ENCODE data around the gene CHD9.
"Not testable (repeated sequence)": the region's sequence is repeated elsewhere in the genome, so short reads cannot be mapped to it uniquely, and the experiment has no call there.

CHD9 gene

DNA sequence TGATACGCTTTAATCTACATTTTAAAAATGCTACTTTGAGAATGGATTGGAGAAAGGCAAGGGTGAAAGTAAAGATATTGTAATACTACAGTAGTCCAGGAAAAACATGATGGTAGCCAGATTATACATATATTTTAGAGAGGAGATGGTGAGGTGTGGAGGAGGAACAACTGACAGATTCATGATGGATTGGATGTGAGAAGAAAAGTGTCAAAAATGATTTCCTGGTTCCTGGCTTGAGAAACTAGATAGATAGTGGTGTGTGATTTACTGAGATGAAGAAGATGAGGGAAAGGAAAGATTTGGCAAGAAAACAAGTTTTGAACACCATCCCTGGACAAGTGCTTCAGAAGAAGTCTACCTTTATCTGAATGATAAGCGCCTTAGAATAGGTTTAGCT is 80.5 kb downstream of the CHD9 start:
- DNase-seq = no peak

DNA sequence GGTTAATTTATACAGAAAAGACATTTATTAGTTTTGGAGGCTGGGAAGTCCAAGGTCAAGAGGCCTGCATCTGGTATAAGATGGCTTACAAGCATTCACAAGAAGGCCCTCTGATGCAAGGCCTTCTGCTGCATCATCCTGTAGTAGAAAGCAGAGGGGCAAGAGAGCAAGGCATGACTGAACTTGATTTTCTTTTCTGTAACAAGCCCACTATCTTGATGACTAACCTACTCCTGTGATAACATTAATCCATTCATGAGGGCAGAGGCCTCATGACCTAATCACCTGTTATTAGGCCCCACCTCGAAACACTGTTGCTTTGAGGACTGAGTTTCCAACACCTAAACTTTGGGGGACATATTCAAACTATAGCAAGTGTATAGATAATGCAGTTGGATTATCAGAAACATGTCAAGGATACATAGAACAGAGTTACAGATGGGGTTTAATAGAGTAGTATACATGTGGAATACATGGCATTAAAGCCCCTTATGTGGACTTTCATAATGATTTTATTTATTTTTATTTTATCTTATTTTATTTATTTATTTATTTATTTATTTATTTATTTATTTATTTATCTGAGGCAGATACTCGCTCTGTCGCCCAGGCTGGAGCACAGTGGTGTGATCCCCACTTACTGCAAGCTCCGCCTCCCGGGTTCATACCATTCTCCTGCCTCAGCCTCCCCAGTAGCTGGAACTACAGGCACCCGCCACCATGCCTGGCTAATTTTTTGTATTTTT is 88.2 kb downstream of the CHD9 start:
- no peak for DNase-seq

DNA sequence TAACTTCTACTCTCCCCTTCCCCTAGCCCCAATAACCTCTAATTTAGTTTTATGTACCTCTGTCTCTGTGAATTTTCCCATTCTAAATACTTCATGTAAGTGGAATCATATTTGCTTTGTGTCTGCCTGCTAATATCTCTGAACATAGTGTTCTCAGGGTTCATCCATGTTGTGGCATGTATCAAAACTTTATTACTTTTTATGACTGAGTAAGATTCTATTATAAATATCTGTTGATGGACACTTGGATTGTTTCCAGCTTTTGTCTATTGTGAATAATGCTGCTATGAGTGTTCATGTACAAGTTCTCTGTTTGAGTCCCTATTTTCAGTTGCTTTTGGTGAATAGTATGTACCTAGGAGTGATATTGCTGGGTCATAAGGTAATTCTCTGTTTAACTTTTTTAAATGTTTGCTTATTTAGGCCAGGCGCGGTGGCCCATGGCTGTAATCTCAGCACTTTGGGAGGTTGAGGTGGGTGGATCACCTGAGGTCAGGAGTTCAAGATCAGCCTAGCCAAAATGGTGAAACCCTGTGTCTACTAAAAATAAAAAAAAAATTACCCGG is 92.8 kb downstream of the CHD9 start:
- no peak for DNase-seq

DNA sequence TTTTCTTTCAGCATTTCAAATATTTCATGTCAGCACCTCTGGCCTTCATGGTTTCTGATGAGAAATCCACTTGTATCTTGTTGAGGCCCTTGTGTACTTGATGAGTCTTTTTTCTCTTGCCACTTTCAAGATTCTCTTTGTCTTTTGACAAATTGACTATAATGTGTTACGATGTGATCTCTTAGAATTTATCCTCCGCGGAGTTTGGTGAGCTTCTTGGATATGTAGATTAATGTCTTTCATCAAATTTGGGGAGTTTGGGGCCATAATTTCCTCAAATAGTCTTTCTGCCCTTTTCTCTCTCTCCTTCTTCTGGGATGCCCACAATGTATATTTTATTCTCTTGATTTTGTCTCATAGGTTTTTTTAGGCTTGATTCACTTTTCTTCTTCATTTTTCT is 96.0 kb downstream of the CHD9 start:
- no peak for DNase-seq

DNA sequence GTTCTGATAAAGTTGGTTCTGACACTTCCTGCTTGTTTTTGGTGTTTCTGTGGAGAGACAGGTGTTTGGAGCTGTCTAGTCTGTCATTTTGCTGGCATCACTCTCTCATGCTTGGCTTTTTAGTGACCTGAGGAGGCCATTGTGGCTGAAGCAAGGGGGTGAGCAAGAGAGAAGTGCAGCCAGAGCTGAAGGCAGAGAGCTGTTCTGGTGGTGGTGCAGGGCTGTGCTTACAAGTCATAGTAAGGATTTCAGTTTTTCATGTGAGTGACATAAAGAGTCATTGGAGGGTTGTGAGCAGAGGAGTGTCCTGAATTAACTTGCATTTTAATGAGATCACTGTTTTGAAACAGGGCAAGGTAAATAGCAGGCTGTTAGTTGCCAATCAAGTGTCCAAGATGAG is 97.5 kb downstream of the CHD9 start:
- DNase-seq = no peak

DNA sequence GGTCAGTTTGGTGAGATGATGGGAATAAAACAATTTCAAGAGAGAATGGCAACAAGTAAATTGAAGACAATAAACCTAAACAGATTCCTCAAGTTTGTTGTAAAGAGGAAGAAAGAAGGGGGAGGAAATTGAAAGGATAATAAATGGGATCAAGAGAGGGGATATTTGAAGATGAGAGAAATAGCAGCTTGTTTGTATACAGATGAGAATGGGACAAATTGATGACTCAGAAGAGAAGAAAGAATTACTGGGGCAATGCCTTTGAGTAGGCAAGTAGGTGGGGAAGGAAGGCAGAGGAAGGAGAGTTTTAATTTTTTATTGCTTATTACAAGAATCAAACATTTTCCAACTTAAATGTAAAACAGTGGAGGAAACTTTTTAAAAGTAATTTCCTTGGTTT is 98.3 kb downstream of the CHD9 start:
- no peak for DNase-seq

DNA sequence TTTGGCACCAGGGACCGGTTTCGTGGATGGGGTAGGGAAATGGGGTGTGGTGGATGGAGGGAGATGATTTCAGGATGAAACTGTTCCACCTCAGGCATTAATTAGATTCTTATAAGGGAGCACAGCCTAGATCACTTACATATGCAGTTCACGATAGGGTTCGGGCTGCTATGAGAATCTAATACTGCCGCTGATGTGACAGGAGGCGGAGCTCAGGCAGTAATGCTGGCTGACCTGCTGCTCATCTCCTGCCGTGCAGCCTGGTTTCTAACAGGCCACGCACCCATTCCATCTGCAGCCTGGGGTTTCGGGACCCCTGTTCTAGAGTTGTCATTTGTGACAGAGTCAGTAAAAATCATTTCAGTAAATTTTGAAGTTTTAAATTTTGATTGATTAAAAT is 99.7 kb downstream of the CHD9 start:
- DNase-seq = no peak

GRCh38 chr16:53156516-53156915 is 101.7 kb downstream of the CHD9 start:
- DNase-seq = no peak

DNA sequence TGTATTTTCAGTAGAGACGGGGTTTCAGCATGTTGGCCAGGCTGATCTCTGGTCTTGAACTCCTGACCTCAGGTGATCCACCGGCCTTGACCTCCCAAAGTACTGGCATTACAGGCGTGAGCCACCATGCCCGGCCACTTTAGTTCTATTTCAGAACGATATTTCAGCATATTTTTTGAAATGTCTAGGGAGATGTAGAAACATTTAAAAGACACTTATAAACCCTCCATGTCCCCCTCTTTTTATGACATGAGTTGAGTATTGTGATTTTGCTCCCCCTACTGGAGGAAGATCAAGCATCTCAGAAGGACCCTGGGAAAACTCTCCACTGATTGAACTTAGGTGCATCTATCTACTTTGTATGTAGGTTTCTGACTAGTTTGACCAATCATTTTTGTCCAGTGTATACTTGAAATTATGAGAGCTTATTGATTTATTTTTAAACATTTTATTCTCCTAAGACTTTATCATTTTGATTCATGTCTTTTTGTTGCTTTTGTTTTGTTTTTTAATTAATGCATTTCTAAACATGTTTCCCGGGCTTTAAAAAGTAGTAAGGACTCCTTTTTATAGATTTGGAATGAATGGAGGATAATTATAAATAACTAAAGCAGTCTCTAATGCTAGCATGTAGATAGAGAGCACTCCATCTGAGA is 105.1 kb downstream of the CHD9 start:
- DNase-seq = no peak

DNA sequence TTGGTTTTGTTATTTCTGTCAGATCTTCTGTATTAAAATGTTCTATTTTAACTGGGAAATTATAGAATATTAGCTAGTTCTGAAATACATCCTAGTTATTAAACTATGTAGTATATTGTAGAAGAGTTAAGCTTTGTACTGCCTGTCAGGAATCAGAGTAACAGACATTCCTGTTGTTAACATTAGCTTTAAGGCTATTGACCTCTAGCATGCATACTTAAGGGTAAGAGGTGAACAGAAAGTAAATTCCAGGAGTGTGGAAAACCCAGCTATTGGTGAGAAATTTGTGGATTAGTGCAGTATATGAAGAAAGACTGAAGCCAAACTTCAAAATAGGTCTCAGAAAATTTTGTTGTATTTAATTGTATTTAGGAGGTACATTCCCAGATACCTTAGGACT is 111.3 kb downstream of the CHD9 start:
- no peak for DNase-seq

DNA sequence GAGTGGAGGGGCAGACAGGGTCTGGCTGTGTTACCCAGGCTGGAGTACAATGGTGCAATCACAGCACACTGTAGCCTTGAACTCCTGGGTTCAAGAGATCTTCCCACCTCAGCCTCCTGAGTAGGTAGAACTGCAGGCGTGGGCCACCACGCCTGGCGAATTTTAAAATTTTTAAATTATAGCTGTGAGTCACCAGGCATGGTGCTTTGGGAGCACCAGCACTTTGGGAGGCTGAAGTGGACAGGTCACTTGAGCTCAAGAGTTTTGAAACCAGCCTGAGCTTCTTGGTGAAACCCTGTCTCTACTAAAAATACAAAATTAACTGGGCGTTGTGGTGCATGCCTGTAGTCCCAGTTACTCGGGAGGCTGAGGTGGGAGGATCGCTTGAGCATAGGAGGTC is 114.0 kb downstream of the CHD9 start:
- DNase-seq = no peak

DNA sequence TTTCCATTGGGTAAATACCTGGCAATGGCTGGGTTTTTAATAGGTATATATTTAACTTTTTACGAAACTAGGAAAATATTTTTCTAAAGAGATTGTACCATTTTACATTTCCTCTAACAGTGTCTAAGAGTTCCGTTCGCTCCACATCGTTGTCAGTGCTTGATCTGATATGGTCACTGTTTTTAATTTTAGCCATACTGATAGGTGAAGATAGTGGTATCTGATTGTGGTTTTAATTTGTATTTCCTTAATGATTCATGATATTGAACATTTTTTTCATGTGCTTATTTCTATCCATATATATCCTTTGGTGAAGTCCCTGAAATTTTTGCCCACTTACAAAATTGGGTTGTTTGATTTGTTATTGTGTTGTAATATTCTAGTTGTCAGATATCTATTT is 117.7 kb downstream of the CHD9 start:
- DNase-seq = no peak

DNA sequence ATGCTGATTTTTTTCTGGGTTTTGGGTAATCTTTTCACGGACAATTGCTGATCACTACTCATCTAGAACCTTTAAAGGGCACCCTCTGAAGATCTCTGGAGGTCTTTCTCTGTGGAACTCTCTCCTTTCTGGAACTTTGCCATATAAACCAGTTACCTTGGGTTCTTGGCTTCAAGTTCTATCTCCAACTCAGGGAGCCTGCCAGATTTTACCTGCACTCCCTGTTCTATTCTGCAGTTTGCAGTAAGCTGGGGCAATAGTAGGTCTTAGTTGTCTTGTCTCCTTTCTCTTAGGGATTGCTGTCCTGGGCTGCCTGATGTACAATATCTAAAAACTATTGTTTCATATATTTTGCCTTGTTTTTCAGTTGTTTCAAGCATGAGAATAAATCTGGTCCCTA is 120.3 kb downstream of the CHD9 start:
- DNase-seq = no peak

DNA sequence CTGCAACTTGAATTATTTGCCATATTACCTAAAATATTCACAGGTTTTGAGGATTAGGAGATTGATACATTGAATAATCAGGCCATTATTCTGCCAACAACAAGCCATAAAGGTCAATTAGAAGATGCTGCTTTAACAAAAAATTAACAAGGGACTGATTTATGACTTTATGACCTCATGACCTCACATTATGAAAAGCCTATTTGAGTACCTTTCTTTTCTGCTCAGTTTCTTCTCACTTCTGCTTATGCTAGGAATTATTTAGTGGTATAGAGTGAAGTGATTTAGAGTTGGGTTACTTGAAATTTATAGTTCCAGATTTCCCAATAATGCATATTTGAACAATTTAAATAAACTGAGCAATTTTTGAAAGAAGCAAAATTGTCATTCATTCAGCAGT is 121.6 kb downstream of the CHD9 start:
- DNase-seq = no peak

- no peak for DNase-seq
These were observed 128.7 kb downstream of the CHD9 start for GRCh38 chr16:53183442-53183841.

DNA sequence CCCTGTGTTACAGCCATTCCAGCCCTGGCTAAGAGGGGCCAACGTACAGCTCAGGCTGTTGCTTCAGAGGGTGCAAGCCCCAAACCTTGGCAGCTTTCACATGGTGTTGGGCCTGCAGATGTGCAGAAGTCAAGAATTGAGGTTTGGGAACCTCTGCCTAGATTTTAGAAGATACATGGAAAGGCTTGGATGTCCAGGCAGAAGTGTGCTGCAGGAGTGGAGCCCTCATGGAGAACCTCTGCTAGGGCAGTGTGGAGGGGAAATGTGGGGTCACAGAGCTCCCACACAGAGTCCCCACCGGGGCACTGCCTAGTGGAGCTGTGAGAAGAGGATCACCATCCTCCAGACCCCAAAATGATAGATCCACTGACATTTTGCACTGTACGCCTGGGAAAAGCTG is 130.9 kb downstream of the CHD9 start:
- DNase-seq = not testable (repeated sequence)

- no peak for DNase-seq
These were observed 133.0 kb downstream of the CHD9 start for GRCh38 chr16:53187775-53188174.

GRCh38 chr16:53191413-53191812 is 136.6 kb downstream of the CHD9 start:
- no peak for DNase-seq

DNA sequence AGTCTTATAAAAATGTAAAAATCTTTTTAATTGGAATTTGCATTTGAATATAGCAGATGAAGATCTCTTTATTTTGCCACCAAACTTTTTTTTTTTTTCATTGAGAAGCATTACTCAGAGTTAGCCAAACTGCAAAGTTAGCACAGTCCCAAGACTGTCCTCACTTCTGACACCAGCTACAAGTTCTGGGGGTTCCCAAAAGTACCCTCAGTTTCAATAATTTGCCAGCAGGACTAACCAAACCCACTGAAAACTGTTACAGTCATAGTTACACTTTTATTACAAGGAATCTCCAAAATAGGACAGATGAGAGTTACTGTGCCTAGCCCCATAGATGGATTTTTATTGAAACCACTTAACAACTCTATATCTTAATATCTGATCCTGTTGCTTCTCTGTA is 144.1 kb downstream of the CHD9 start:
- no peak for DNase-seq

- no peak for DNase-seq
These were observed 147.1 kb downstream of the CHD9 start for GRCh38 chr16:53201900-53202299.

GRCh38 chr16:53202398-53202797 is 147.6 kb downstream of the CHD9 start:
- no peak for DNase-seq

GRCh38 chr16:53207810-53208752 is 153.3 kb downstream of the CHD9 start:
- no peak for DNase-seq

GRCh38 chr16:53209429-53209828 is 154.6 kb downstream of the CHD9 start:
- no peak for DNase-seq
